HG03103 (cell line): ENCODE results near the gene PRDM16.

Experiments used
- ATAC-seq: cut with Tn5 transposase; IDR thresholded peaks from one replicate; pipeline ENCODE4 v1.9.1; 2021; ENCODE audit warnings: low read depth; ENCODE audit not compliant: unreplicated experiment

Gene PRDM16

GRCh38 chr1:3097861-3098260 is 28.9 kb downstream of the PRDM16 start:
- no peak for ATAC-seq

- no peak for ATAC-seq
These were observed 30.9 kb downstream of the PRDM16 start for GRCh38 chr1:3099861-3100260.

GRCh38 chr1:3101124-3101939 is 32.3 kb downstream of the PRDM16 start:
- ATAC-seq: no peak

- ATAC-seq: no peak
These were observed 33.6 kb downstream of the PRDM16 start for GRCh38 chr1:3102641-3103040.

DNA sequence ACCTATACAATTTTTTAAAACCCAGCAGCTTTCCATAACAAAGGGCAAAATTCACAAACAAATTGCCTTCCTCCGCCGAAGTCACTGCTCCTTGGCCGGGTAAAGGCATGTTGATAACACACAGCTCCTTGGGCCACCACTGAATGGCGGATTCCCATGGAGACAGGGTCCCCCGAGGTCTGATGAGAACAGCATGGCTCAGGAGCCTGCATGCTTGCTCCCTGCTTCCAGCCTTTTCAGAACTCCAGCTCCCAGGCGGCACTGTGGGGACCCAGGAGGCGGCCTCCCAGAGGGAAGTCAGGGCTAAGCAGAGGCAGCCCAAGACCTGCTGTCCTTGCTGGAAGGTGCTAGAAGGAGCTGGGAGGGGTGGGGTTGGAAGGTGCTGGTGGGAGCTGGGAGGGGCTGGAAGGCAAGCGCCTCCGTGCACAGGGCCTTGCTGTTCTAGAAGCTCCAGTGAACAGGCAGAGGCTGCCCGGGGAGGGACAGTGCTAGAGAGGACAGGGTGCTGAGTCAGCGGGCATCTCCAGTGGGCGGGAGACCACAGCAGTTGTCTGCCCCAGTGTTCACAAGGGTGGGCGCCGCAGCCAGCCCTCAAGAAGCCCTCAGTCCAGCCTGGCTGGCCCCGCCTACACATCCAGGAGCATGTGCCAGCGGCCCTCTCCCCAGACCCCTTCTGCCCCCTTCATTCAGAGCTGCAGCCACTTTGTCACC is 35.1 kb downstream of the PRDM16 start:
- ATAC-seq: no peak

DNA sequence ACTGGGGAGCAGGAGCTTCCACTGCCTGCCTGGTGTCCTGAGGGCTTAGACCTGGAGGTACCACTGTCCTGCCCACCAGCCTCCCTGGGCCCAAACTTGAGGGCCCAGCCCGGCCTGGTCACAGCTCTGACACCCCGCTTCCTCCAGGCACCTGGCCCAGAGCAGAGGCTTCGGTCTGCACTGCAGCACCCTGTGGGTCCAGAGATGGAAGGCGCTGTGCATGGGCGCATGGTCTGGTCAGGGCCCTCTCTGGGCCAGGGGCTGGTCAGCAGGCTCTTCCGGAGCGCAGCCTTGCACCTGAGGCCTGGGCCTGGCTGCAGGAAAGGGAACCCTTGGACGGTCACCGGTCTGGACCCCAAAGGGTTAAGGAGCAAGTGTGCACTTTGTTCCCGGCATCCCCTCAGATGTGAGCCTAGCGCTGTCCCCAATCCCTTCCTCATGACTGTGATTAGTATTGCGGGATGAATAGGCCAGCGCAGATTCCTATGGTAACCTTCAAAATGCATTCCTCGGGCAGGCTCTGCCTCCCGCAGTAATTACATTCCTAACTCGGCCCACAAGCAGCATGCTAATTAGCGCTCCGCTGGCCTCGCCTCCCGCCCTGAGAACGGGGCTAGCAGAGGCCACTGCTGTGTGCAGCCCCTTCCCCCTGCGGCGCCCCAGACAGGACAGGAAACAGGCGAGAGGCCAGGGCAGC is 36.3 kb downstream of the PRDM16 start:
- no peak for ATAC-seq

GRCh38 chr1:3106216-3106615 is 37.2 kb downstream of the PRDM16 start:
- no peak for ATAC-seq

GRCh38 chr1:3107201-3107600 is 38.2 kb downstream of the PRDM16 start:
- ATAC-seq: no peak

DNA sequence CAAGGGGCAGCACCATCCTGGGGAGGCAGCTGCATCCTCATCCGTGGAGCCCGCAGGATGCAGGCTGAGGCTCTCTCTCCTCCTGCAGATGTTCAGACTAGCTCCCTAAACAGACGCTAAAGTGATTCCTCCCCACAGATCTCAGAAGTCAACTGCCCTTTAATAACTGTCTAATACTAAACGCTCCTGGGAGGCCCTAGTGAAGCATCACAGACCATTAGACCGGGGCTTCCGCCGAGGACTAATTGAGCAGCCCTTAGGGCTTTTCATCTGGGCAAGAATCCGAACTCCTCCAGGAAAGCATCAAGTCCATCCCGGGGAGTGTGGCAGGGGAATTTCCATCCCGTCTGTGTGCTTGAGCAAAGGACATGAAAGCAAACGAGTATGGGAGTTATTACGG is 40.4 kb downstream of the PRDM16 start:
- ATAC-seq: no peak

DNA sequence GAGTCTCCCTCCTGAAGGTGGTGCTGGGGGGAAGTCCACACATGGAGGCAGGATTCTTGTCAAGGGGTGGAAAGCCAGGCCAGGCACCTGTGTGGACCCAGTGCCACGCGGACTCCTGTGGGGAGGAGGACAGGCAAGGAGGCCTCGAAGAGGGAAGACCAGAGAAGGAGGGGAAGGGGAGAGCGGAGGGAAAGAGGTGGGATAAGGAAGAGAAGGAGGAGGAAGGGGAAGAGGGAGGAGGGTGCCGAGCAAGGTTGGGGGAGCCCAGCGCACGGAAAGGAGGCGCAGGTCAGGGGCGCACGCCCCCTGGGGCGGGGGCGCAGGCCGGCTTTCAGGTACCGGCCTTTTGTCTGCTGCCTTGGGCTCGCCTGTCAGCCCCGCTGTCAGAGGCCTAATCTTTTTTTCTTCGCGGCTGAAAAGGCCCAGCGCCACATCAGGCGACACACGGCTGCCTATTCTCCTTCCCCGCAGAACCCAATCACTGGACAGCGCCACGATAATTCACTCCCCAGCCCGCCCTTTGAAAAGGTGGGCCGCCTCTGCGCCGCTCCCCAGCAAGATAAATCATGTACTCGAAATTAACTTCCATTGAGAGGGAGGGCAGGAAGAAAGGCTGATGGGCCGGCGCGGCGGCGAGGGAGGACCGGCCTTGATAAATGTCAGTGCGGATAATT is 42.5 kb downstream of the PRDM16 start:
- no peak for ATAC-seq

- no peak for ATAC-seq
These were observed 43.5 kb downstream of the PRDM16 start for GRCh38 chr1:3112526-3112925.

- no peak for ATAC-seq
These were observed 44.2 kb downstream of the PRDM16 start for GRCh38 chr1:3113047-3113740.

- no peak for ATAC-seq
These were observed 44.7 kb downstream of the PRDM16 start for GRCh38 chr1:3113741-3114056.

GRCh38 chr1:3114131-3114744 is 45.2 kb downstream of the PRDM16 start:
- no peak for ATAC-seq

GRCh38 chr1:3114846-3115245 is 45.8 kb downstream of the PRDM16 start:
- no peak for ATAC-seq

DNA sequence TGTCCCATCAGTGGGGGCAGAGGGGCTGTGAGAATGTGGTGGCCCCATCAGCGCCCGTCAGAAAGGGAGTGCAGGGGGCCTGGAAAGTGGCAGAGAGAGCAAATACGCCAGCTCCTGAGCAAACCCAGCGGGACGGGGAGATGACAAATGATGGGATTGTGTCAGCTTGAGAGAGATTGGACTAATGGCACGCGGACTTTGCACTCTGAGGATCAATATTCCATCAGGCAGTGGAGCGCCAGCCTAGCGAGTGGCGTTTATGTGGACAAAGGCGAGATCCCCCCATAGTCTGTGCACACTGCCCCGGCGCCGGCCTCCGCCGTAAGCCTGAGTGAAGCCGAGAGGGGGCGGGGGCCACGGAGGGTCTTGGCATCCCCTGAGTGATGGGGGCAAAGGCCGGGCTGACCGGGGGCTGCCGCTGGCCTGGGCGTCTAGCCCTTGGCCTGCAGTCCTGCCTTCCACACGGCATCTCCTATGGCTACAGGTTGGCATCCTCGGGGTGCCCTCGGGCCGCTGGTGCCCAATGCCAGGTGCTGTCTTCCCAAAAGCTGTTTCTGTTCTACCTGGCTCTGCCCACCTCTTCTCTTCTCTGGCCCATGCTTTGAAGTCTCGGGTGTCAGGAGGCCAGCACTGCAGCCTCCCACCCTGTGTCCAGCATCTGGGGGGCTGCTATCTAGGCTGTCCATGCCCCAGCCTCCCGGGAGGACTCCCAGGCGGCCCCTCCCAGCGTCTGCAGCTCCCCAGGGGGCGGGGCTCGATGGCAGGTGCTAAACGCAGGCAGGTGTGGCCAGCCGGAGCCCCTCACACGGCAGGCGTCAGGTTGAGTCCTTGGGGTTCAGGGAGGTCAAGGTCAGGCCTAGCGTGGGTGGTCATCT is 46.5 kb downstream of the PRDM16 start:
- ATAC-seq: no peak

DNA sequence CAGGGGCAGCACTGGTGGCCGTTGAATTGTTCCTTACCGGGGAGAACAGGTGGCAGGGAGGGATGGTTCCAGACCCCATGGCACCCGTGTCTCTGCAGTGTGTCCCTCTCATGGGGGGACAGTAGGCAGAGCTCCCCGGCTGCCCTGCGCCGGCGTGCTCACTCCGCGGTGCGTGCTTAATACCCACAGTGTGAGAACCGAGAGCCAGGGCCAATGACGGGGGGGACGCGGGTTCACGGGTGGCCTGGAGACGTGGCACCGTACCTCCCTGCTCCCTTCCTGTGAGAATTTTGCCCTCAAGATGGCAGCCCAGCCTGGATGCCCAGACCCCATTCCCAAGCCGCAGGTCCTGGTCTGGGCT is 47.1 kb downstream of the PRDM16 start:
- no peak for ATAC-seq

DNA sequence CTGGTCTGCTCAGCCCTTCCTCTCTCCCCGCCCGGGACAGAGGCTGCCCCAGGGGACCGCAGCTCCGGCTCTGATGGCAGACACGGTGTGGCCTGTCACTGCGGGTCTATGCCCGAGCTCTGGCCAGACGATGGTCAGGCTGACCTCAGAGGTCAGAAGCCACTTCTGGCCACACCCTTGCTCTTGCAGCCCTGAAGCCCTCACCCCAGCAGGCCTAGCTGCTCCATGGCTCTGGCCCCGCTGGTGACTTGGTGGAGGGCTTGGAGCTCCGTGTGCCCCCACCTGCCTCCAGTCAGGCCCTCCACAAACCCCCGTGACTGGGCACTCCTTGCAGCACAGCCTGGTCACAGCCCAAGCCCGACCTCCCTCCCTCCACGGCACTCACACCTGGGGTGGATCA is 47.6 kb downstream of the PRDM16 start:
- ATAC-seq: no peak

- ATAC-seq: no peak
These were observed 48.9 kb downstream of the PRDM16 start for GRCh38 chr1:3117879-3118278.
